ENCODE results near the gene COL13A1. TPM values are rescaled to one million over a fixed set of nuclear protein-coding genes. Genes with fewer than 3 reads are reported as not detected.

The COL13A1 gene
- total RNA-seq, 1 donor from 2014 or later, result 4.6 TPM

DNA sequence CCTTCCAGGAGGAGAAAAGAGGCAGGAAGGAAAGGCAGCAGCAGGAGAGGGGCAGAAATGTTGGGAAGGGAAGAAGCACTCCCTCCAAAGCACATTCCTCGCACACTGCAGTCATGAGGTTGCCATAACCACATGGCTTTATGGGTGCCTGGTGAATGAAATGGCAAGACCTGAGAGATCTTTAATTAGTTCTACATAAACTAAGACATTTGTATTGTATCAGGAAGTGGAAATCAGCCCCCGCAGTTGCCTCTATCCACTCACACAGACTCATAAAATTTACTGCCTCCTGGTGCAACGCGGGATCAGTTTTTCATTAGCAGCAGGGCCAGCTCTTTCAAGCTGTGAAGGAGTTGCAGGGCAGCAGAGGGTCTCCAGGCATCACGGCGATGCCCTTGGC lies 106.4 kb downstream of the COL13A1 start:
- DNase-seq, result no peak

DNA sequence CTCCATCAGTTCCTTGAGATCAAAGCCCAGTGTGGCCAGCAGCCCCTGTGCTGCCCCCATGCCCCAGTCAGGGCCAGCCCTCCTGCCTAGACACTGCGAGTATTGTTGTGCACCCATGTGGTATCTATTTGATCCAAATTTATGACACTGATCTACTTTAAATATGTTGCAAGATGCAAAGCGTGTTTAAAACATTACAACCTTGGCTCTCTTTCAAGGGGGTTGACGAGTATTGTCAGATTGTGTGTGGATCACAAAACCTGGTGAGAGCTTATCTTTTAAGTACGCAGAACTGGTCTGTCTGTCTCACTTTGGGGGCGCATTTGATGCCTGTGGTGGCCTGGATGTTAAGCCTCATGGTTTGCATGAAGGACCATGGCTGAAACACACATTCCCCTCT lies 108.9 kb downstream of the COL13A1 start:
- DNase-seq, result no peak

DNA sequence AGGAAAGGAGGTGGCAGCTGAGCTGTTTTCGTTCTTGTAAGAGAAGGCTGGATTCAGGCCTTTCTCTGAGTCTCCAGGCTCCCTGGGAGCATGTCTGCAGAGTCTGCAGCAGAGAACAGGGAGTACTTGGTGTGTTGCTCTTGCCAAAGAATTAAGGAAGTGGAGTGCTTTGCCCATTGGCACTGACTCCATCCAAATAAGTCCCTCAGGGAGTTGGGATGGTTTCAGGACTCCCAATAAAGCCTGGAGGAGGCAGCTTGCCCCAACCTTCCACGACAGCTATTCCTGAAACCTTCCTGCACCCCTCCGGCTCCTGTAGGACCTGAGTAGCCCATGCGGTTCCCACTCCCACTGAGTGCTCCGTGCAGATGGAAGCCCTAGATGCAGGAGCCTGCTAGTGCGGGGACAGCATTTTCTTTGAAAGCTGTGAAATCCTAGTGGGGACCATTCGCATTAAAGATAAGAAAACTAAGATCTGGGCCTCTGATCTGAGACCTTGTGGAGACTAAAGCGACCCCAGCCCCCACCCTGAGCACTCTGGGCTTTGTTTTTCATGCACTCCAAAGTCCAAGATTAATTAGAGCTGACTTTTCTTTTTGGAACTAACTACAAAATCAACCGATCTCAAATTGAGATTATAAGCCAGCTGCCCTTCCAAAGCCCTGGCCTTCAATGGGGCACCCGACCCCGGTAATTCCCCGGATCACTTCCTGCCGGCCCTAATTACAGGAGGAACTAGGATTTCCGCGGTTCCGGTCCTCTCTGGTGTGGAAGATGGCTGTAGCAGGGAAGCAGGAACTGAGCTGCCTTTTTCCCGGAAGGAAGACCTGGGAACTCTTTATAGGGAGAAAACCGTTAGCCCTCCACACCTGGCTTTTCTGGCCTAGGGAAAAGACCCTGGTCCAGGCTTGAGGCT lies 110.2 kb downstream of the COL13A1 start:
- DNase-seq, result no peak

DNA sequence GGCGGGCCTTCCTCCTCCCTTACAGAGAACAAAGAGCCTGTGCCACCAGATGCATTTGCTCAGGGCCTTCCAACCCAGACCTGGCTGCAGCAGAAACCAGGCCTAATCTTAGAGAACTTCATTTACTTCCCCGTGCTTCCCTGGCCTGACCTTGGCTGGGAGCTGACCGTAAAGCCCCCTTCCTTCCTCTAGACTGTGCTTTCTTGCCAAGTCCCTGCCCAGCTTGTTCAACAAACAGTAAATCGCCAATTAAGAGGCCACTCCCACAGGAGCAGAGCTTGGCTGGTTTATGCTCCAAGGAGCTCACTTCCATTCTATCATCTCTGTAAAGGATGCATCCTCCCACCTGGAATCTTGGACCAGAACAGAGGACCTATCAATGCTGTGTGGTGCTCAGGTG lies 110.9 kb downstream of the COL13A1 start:
- DNase-seq, result peak; percentile 33

DNA sequence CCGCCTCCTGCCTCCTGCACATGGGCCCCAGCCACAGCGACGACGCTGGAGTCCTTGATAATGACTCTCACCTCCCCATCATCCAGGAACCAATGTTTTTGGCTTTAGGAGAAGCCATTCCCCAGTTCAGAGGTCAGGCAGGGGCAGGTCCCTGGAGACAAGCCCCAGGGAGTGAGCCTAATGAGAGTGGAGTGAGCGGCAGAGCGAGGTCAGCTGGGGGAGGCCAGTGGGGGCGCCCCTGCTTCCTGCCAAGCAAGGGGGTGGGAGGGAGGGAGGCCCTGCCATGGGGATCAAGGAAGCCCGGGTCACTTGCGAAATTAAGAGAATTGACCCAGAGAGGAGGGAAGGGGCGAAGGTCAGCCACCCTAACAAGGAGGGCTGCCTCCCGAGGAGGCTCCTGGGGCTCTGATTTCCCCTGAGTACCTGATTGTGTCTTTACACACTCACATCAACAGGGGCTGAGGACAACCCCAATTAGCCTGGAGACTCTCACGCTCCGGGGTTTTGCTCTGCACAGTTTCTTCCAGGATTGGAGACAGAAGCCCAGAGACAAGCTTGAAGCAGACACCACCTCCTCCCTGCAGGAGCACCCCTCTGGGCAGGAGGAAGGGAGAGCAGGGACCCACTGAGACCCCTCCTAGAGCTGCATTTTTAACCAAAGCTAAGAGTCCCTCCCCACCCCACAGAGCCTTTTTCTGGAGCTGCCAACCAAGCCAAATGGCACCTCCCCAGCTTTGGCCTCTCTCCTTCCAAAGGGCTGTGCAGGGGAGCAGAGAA lies 112.1 kb downstream of the COL13A1 start:
- DNase-seq, result no peak

DNA sequence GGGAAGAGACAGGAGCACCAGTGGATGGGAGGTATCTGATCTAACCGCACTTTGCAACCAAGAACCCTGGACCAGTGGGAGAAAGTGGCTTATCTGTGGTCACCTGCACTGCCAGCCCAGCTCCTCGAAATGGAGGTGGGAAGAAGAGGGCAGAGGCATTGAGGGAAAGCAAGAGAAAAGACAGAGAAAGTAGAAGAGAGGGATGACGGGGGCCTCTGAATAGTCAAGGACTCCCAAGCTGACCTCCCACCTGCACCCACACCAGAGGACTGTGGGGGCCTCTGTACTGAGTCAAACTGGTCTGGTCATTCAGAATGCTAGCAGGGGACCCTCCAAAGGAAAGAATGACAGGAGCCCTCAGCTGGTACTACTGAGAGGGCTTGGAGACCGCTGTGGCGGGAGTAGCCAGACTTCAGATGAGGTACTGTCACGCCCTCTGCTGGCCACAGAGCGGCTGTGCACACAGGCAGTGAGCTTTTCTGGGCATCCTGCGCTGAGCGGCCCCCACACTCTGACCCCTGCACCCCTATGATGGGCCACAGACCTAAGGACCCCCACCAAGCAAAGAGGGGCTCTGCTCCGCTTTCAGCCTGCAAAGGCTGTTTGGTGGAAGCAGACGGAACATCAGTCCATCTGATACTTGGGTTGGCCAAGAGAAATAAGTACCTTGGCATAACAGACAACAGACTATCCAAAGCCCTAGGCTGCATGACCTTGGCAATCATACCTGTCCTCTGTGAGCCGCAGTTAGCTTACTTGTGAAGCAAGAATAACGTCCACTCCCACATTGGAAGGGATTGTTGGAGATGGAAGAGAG lies 112.9 kb downstream of the COL13A1 start:
- DNase-seq, result peak; percentile 91

- no peak for DNase-seq
Observed at GRCh38 chr10:69915215-69915560, 113.5 kb downstream of the COL13A1 start.

DNA sequence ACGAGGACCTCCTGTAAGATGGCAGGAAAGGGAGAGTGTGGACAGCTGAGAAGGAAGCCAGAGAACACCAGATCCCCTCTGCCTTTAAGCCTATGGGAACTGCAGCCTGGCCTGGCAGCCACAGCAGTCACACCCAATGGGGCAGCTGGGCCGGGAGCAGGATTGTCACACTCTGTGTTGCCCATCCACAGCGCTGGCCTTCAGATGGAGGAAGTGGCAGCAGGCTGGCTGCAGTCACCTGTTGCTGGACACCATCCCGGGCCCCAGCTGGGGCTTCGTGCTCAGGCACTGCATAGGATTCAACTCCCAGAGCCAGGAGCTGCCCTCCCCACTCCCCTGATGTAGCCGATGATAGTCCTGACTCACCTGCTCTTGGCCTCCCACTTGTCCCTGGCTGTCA lies 114.4 kb downstream of the COL13A1 start:
- DNase-seq, result peak; percentile 68

GRCh38 chr10:69918036-69918435 lies 116.3 kb downstream of the COL13A1 start:
- DNase-seq, result no peak

GRCh38 chr10:69919250-69919649 lies 117.5 kb downstream of the COL13A1 start:
- no peak for DNase-seq

GRCh38 chr10:69925111-69925510 lies 123.4 kb downstream of the COL13A1 start:
- no peak for DNase-seq

GRCh38 chr10:69928339-69928738 lies 126.6 kb downstream of the COL13A1 start:
- DNase-seq, result no peak

DNA sequence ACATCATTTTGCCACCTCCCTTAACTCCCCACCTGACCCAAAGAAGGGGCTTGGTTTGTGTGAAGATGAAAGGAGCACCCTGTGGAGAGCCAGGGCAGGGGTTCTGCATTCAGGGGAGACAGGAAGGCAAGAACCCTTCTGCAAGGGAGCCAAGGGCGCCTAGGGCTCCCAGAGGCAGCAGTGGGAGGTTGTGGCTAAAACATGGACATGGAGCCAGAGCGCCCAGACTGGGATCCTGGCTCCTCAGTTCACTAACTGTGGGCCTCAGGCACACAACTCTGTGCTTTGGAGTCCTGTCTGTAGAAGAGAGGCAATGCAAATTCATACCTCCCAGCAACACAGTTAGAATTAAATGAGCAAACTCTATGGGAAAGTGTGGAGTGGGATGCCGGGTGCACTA lies 127.9 kb downstream of the COL13A1 start:
- no peak for DNase-seq

GRCh38 chr10:69934768-69935167 lies 133.1 kb downstream of the COL13A1 start:
- DNase-seq, result no peak

GRCh38 chr10:69936091-69936490 lies 134.4 kb downstream of the COL13A1 start:
- DNase-seq, result no peak

GRCh38 chr10:69938541-69938991 lies 136.9 kb downstream of the COL13A1 start:
- DNase-seq, result peak; percentile 14

GRCh38 chr10:69939061-69939460 lies 137.4 kb downstream of the COL13A1 start:
- no peak for DNase-seq

GRCh38 chr10:69939481-69939880 lies 137.8 kb downstream of the COL13A1 start:
- no peak for DNase-seq

- DNase-seq, result no peak
Observed at GRCh38 chr10:69941730-69942129, 140.0 kb downstream of the COL13A1 start.

- DNase-seq, result no peak
Observed at GRCh38 chr10:69943292-69943820, 141.7 kb downstream of the COL13A1 start.

GRCh38 chr10:69944761-69945160 lies 143.1 kb downstream of the COL13A1 start:
- DNase-seq, result no peak

- DNase-seq, result peak; percentile 16
Observed at GRCh38 chr10:69948261-69948660, 146.6 kb downstream of the COL13A1 start.

All from tongue (tissue), 2 donors.